GM12892 (cell line): ENCODE results near the gene CCNL2.
"Not testable (repeated sequence)": the region's sequence is repeated elsewhere in the genome, so short reads cannot be mapped to it uniquely, and the experiment has no call there.

Experiments used
- POLR2A ChIP-seq: IDR thresholded peaks from 2 replicates; pipeline ENCODE4 v1.6.1; 2011; ENCODE audit warnings: low read depth, low read length, control low read depth
- POLR2AphosphoS5 ChIP-seq: IDR thresholded peaks from 2 replicates; pipeline ENCODE4 v1.6.1; 2011; ENCODE audit warnings: low read depth, low read length, control low read depth

DNA sequence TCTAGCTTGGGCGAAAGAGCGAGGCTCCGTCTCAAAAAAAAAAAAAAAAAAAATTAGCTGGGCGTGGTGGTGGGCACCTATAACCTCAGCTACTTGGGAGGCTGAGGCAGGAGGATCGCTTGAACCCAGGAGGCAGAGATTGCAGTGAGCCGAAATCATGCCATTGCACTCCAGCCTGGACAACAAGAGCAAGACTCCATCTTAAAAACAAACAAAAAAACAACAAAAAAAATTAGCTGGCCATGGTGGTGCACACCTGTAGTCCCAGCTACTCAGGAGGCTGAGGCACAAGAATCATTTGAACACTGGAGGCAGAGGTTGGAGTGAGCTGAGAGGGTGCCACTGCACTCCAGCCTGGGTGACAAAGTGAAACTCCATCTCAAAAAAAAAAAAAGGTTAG, 29.8 kb upstream of the CCNL2 start:
- TF ChIP-seq POLR2A, POLR2AphosphoS5: not testable (repeated sequence)
